ENCODE measurements around the gene DYNC1LI1. TPM values are rescaled to one million over a fixed set of nuclear protein-coding genes. Genes with fewer than 3 reads are reported as not detected.

DYNC1LI1 gene
- total RNA-seq, 1 experiment from 2014 or later = 56.2 TPM

DNA sequence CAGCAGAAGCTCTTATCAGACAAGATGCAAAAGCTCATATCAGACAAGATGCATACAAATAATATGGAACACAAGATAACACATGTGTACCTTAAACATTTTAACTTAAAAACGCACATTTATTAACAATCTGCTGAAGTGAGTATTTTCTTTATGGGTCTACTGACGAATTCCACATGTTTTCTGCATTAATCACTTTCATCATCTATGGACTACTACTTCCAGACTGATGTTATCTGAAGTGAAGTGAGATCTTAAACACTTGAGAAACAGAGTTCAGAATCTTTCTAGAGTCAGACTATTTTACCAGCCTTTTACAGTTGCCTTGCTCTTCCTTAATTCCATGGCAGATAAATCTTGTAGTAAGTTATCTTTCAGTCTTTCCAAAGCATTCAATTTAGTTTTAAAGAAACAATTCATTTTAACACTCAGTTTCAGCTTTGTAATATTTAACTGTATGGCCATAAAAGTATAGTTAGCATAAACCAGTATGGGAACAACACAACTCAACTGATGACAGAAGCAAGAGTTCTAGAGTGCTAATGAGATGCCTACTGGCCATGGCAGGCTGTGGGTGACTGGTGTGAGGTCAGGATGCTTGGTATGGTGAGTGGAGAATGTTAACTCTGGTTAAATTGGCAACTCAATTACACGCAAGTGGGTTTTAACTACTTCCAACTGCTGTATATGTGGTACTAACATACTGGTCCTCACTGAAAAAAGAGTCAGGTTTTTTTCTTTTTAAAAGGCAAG, 77.8 kb downstream of the DYNC1LI1 start:
- WGBS (ENCODE audit: extremely low coverage, insufficient read length, low lambda C conversion rate) = no CpG with 5 or more reads among the region's 3 CpGs
- Histone ChIP-seq H2AFZ (ENCODE audit: low read length) (no peak overlapping the region), H3K56ac (ENCODE audit: insufficient read length, low read depth, low read length) (no peak overlapping the region), H3K79me2 (ENCODE audit: insufficient read depth, low read length) (no peaks in the 10 kb centered on the region; the same call in 1 of the 2 replicates), H3K23ac (ENCODE audit: insufficient read length, low read depth, low read length) (no peak overlapping the region), H3K79me1 (ENCODE audit: insufficient read depth, low read depth, low read length, poor library complexity, severe bottlenecking) (no peaks in the 10 kb centered on the region), H4K5ac (ENCODE audit: insufficient read length, low read depth, low read length) (no peak overlapping the region), H3K4me2 (ENCODE audit: insufficient read depth, insufficient read length, low read length) (no peak overlapping the region), H2BK15ac (ENCODE audit: low read depth, low read length) (no peak overlapping the region), H3T11ph (ENCODE audit: low read length) (no peak overlapping the region), H3K9ac (ENCODE audit: extremely low read depth, insufficient read length, low read length) (no peak overlapping the region), H2AK5ac (ENCODE audit: insufficient read length, low read length) (no peak overlapping the region), H3K27me3 (ENCODE audit: insufficient read depth, low read length) (no peaks in the 10 kb centered on the region), H3K18ac (ENCODE audit: insufficient read length, low read depth, low read length) (no peak overlapping the region), H3K9me3 (ENCODE audit: control insufficient read depth, low read depth, low read length) (no peaks in the 10 kb centered on the region), H3K14ac (ENCODE audit: insufficient read depth, low read length) (no peak overlapping the region), H3K4ac (ENCODE audit: low read depth, low read length) (no peak overlapping the region), H4K91ac (ENCODE audit: insufficient read length, low read depth, low read length) (no peak overlapping the region), H2BK5ac (ENCODE audit: insufficient read length, low read length) (no peak overlapping the region), H3K23me2 (ENCODE audit: insufficient read length, low read depth, low read length, poor library complexity, severe bottlenecking) (no peaks in the 10 kb centered on the region), H4K8ac (replicated peaks; ENCODE audit: insufficient read length, low read depth, low read length) (no peak overlapping the region), H3K27ac (ENCODE audit: insufficient read length, low read depth, low read length) (no peak overlapping the region), H2BK20ac (ENCODE audit: low read depth, low read length, poor library complexity, severe bottlenecking) (no peak overlapping the region), H3K4me1 (ENCODE audit: insufficient read depth, low read length) (no peaks in the 10 kb centered on the region), H4K20me1 (ENCODE audit: control insufficient read depth, insufficient read depth, insufficient read length) (no peaks in the 10 kb centered on the region), H2BK12ac (ENCODE audit: insufficient read length, low read depth, low read length) (no peak overlapping the region), H2BK120ac (ENCODE audit: low read depth, low read length, poor library complexity, severe bottlenecking) (no peak overlapping the region)
- H3K9me3 Mint-ChIP-seq = no peaks in the 10 kb centered on the region; a peak in 1 of 5 replicates
- no peak overlapping the region for H3K27ac Mint-ChIP-seq
- H3K4me1 Mint-ChIP-seq = no peaks in the 10 kb centered on the region
- H3K27me3 Mint-ChIP-seq (ENCODE audit: low read depth) = no peaks in the 10 kb centered on the region
- peaks cover 3 to 12% (median 8%) of the 10 kb centered on the region in 3 experiments; a peak in 4 of 7 replicates for H3K36me3 Mint-ChIP-seq (ENCODE audit: insufficient read depth in 1 of 3, low read depth in 3 of 3)
- TF ChIP-seq, protein P1, sequence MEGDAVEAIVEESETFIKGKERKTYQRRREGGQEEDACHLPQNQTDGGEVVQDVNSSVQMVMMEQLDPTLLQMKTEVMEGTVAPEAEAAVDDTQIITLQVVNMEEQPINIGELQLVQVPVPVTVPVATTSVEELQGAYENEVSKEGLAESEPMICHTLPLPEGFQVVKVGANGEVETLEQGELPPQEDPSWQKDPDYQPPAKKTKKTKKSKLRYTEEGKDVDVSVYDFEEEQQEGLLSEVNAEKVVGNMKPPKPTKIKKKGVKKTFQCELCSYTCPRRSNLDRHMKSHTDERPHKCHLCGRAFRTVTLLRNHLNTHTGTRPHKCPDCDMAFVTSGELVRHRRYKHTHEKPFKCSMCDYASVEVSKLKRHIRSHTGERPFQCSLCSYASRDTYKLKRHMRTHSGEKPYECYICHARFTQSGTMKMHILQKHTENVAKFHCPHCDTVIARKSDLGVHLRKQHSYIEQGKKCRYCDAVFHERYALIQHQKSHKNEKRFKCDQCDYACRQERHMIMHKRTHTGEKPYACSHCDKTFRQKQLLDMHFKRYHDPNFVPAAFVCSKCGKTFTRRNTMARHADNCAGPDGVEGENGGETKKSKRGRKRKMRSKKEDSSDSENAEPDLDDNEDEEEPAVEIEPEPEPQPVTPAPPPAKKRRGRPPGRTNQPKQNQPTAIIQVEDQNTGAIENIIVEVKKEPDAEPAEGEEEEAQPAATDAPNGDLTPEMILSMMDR (conservative IDR thresholded peaks at IDR 0.05) = no peak
- no peak overlapping the region for H3K4me3 Mint-ChIP-seq
- no peak for DNase-seq

All from H9 (cell line).